Fibroblast of the conjunctiva (primary cell): ENCODE data around the gene NUBPL.
"Not testable (repeated sequence)": the region's sequence is repeated elsewhere in the genome, so short reads cannot be mapped to it uniquely, and the experiment has no call there.

Experiments used
- DNase-seq: peaks from one replicate; pipeline ENCODE4 v3.0.0-alpha.2; 2010; ENCODE audit warnings: low read depth

NUBPL gene

GRCh38 chr14:31677630-31678029, 116.4 kb downstream of the NUBPL start:
- no peak for DNase-seq

GRCh38 chr14:31678421-31679249, 117.4 kb downstream of the NUBPL start:
- DNase-seq = no peak

GRCh38 chr14:31682768-31683167, 121.6 kb downstream of the NUBPL start:
- no peak for DNase-seq

- DNase-seq = no peak
Measured at GRCh38 chr14:31687726-31688125, 126.5 kb downstream of the NUBPL start.

- DNase-seq = no peak
Measured at GRCh38 chr14:31690056-31690455, 128.9 kb downstream of the NUBPL start.

GRCh38 chr14:31692376-31692781, 131.2 kb downstream of the NUBPL start:
- DNase-seq = peak; percentile 27

GRCh38 chr14:31696378-31696777, 135.2 kb downstream of the NUBPL start:
- no peak for DNase-seq

- no peak for DNase-seq
Measured at GRCh38 chr14:31699809-31700208, 138.6 kb downstream of the NUBPL start.

GRCh38 chr14:31700282-31701074, 139.3 kb downstream of the NUBPL start:
- no peak for DNase-seq

GRCh38 chr14:31702130-31702529, 140.9 kb downstream of the NUBPL start:
- DNase-seq = no peak

- DNase-seq = no peak
Measured at GRCh38 chr14:31703056-31703455, 141.9 kb downstream of the NUBPL start.

- DNase-seq = no peak
Measured at GRCh38 chr14:31705731-31706130, 144.5 kb downstream of the NUBPL start.

- DNase-seq = not testable (repeated sequence)
Measured at GRCh38 chr14:31708661-31709060, 147.5 kb downstream of the NUBPL start.

GRCh38 chr14:31712244-31713127, 151.3 kb downstream of the NUBPL start:
- no peak for DNase-seq

- DNase-seq = no peak
Measured at GRCh38 chr14:31716208-31716607, 155.0 kb downstream of the NUBPL start.

GRCh38 chr14:31717294-31718085, 156.3 kb downstream of the NUBPL start:
- DNase-seq = no peak

GRCh38 chr14:31718585-31718984, 157.4 kb downstream of the NUBPL start:
- DNase-seq = no peak

- DNase-seq = no peak
Measured at GRCh38 chr14:31718985-31719384, 157.8 kb downstream of the NUBPL start.

GRCh38 chr14:31726337-31726736, 165.1 kb downstream of the NUBPL start:
- DNase-seq = no peak

- DNase-seq = no peak
Measured at GRCh38 chr14:31727797-31728196, 166.6 kb downstream of the NUBPL start.

GRCh38 chr14:31740688-31741087, 179.5 kb downstream of the NUBPL start:
- no peak for DNase-seq
